Suprapubic skin (tissue), 4 donors: Measurements from ENCODE around the gene STK32B. TPM values are rescaled to one million over a fixed set of nuclear protein-coding genes. Genes with fewer than 3 reads are reported as not detected.

ENCODE experiments used
- DNase-seq, 2 donors: peaks; one replicate each; pipeline ENCODE4 v3.0.0-alpha.2; 2019; ENCODE audit warnings: low spot score in 2 of 2
- H3K27ac ChIP-seq: fragments of 200-600 bp; sonication (generic); one replicate; pipeline ENCODE4 v1.5.1; 2019
- H3K27me3 ChIP-seq: fragments of 200-600 bp; sonication (generic); one replicate; pipeline ENCODE4 v1.5.1; 2019
- H3K36me3 ChIP-seq: fragments of 200-600 bp; sonication (generic); one replicate; pipeline ENCODE4 v1.5.1; 2019
- H3K4me1 ChIP-seq: fragments of 200-600 bp; sonication (generic); one replicate; pipeline ENCODE4 v1.5.1; 2019
- H3K4me3 ChIP-seq: fragments of 200-600 bp; sonication (generic); one replicate; pipeline ENCODE4 v1.5.1; 2019; ENCODE audit warnings: mild to moderate bottlenecking
- H3K9me3 ChIP-seq: fragments of 200-600 bp; sonication (generic); one replicate; pipeline ENCODE4 v1.5.1; 2019
- EP300 ChIP-seq: sonication (generic); formaldehyde crosslinking; IDR thresholded peaks from one replicate; pipeline ENCODE4 v1.6.1; 2017; ENCODE audit warnings: antibody characterized with exemption
- POLR2A ChIP-seq, 2 donors: fragments of 450-650 bp; IDR thresholded peaks; one replicate each; pipeline ENCODE4 v1.6.1; 2017; ENCODE audit warnings: antibody characterized with exemption in 2 of 2, mild to moderate bottlenecking in 2 of 2, moderate library complexity in 2 of 2
- POLR2AphosphoS5 ChIP-seq, 3 donors: sonication (generic); formaldehyde crosslinking; IDR thresholded peaks; one replicate each; pipeline ENCODE4 v1.6.1; 2017; ENCODE audit warnings: antibody characterized with exemption in 3 of 3
- WGBS: methylation state at CpG from one replicate; pipeline ENCODE4 v1.1.5; 2018; 5-methylcytosine and 5-hydroxymethylcytosine counted together
- total RNA-seq, 4 donors: library from RNA; depleted of rRNA; stranded (reverse); fragments of >200 nt; gene quantifications; one replicate each; pipeline ENCODE4 v1.1.0, GENCODE V29; 2016
- TF ChIP-seq, protein P1 (sequence below), 2 donors: fragments of 200-600 bp in 1 of 2; fragments of 450-650 bp in 1 of 2; sonication (generic) in 1 of 2; IDR thresholded peaks; one replicate each; pipeline ENCODE4 v1.5.1; 2016 to 2019; ENCODE audit warnings: antibody characterized with exemption in 2 of 2, mild to moderate bottlenecking in 1 of 2, moderate library complexity in 1 of 2

The STK32B gene
- total RNA-seq, 4 donors from 2014 or later, result 0.76 to 2.2 (median 1.2) TPM

DNA sequence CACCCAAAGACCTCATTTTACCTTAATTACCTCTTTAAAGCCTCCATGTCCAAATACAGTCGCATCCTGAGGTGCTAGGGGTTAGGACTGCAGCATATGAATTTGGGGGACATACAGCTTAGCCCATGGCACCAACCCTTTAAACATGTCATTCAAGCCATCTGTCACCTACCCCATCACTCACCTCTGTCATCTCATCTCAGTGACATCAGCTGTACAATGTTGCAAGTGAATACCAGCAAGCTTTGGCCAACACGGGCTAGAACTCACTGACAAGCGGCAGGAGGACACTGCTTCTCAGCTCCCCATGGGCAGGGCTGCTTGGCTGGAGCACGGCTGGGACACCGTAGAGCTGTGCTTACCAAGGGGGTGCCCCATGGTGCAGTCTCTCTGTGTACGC, 107.5 kb downstream of the STK32B start:
- H3K27me3 ChIP-seq, result no peaks in the 10 kb centered on the region
- 98% methylated on average over 6 of the region's 6 CpGs for WGBS
- TF ChIP-seq EP300 (no peak), POLR2A (IDR thresholded peaks at IDR 0.05) (no peak), POLR2AphosphoS5 (IDR thresholded peaks at IDR 0.05) (no peak)
- TF ChIP-seq, protein P1, sequence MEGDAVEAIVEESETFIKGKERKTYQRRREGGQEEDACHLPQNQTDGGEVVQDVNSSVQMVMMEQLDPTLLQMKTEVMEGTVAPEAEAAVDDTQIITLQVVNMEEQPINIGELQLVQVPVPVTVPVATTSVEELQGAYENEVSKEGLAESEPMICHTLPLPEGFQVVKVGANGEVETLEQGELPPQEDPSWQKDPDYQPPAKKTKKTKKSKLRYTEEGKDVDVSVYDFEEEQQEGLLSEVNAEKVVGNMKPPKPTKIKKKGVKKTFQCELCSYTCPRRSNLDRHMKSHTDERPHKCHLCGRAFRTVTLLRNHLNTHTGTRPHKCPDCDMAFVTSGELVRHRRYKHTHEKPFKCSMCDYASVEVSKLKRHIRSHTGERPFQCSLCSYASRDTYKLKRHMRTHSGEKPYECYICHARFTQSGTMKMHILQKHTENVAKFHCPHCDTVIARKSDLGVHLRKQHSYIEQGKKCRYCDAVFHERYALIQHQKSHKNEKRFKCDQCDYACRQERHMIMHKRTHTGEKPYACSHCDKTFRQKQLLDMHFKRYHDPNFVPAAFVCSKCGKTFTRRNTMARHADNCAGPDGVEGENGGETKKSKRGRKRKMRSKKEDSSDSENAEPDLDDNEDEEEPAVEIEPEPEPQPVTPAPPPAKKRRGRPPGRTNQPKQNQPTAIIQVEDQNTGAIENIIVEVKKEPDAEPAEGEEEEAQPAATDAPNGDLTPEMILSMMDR (IDR thresholded peaks at IDR 0.05), result no peak
- peaks cover 3% of the 10 kb centered on the region for H3K4me1 ChIP-seq
- DNase-seq, result no peak
- H3K4me3 ChIP-seq, result no peak overlapping the region
- no peak overlapping the region for H3K27ac ChIP-seq
- H3K9me3 ChIP-seq, result no peaks in the 10 kb centered on the region
- H3K36me3 ChIP-seq, result no peaks in the 10 kb centered on the region

DNA sequence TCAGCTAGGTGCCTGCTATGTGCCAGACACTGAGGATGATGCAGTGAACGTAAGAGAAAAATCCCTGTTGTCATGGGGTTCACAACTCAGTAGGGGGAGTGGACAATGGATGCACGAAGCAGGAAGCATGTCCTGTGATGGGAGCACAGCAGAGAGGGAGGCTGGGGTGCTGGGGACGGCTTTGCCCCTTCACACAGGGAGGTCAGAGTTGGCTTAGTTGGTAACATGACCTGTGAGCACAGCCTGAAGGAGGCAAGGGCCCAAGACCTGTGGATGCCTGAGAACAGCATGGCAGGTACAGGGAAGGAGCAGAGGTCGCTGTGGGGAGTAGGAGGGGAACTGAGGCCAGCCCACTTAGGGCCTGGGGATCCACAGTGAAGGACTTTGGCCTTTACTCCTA, 109.4 kb downstream of the STK32B start:
- Histone ChIP-seq H3K27ac (no peak overlapping the region), H3K36me3 (no peaks in the 10 kb centered on the region), H3K4me3 (no peak overlapping the region), H3K9me3 (no peaks in the 10 kb centered on the region), H3K4me1 (peaks cover 3% of the 10 kb centered on the region), H3K27me3 (no peaks in the 10 kb centered on the region)
- no peak for DNase-seq
- no peak for TF ChIP-seq EP300
- no peak for TF ChIP-seq POLR2A (IDR thresholded peaks at IDR 0.05)
- TF ChIP-seq, protein P1 (IDR thresholded peaks at IDR 0.05), result no peak
- TF ChIP-seq POLR2AphosphoS5 (IDR thresholded peaks at IDR 0.05), result no peak
- 88% methylated on average over 4 of the region's 4 CpGs for WGBS

DNA sequence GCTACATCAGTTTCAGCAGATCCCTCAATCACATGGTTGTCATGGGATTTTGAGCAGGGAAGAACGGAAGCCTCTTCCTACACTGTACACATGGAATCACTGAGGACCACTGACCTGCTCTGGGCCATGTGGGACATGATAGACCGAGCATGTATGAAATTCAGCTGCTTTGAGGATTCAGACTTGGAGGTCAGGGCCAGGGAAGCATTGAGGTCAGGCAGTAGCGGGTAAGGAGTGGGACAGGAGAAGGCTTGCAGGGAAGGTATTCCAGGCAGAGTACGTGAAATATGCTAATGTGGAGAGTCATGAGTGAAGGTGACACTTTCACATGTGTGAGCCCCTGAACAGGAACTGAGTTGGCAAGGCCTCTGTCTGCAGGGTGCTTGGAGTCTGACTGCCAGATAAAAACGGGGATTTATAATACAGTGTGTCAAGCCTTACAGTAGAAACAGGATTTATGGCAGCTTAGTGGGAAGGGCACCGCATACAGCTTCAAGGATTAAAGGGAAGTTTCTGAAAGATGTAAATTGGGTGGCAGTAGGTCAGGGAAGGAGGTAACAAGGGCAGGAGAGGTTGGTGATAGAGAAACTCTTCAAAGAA, 111.7 kb downstream of the STK32B start:
- Histone ChIP-seq H3K9me3 (no peaks in the 10 kb centered on the region), H3K27me3 (no peaks in the 10 kb centered on the region), H3K4me3 (no peak overlapping the region), H3K36me3 (no peaks in the 10 kb centered on the region), H3K27ac (no peak overlapping the region), H3K4me1 (no peaks in the 10 kb centered on the region)
- no peak for DNase-seq
- 59% methylated on average over 6 of the region's 6 CpGs for WGBS
- TF ChIP-seq POLR2A (IDR thresholded peaks at IDR 0.05) (no peak), EP300 (no peak), POLR2AphosphoS5 (IDR thresholded peaks at IDR 0.05) (no peak)
- TF ChIP-seq, protein P1 (IDR thresholded peaks at IDR 0.05), result no peak

GRCh38 chr4:5164221-5164912, 113.1 kb downstream of the STK32B start:
- Histone ChIP-seq H3K4me3 (no peak overlapping the region), H3K9me3 (no peaks in the 10 kb centered on the region), H3K27ac (no peak overlapping the region), H3K27me3 (no peaks in the 10 kb centered on the region), H3K4me1 (no peaks in the 10 kb centered on the region), H3K36me3 (no peaks in the 10 kb centered on the region)
- no peak for DNase-seq
- no peak for TF ChIP-seq POLR2A (IDR thresholded peaks at IDR 0.05)
- TF ChIP-seq EP300, result no peak
- no peak for TF ChIP-seq POLR2AphosphoS5 (IDR thresholded peaks at IDR 0.05)
- TF ChIP-seq, protein P1 (IDR thresholded peaks at IDR 0.05), result no peak
- 91% methylated on average over 10 of the region's 10 CpGs for WGBS
